Sigmoid colon (tissue), 3 donors: ENCODE results near the gene EDEM2.

Experiments used
- POLR2A ChIP-seq, 2 donors: fragments of 450-650 bp; IDR thresholded peaks; one replicate each; pipeline ENCODE4 v1.6.1; 2016; ENCODE audit warnings: antibody characterized with exemption in 2 of 2, mild to moderate bottlenecking in 2 of 2, moderate library complexity in 2 of 2
- TF ChIP-seq, protein P1 (sequence below), 4 experiments: fragments of 450-650 bp in 3 of 4; fragments of 200-600 bp in 1 of 4; IDR thresholded peaks; one replicate each; pipeline ENCODE4 v1.5.1; 2016 to 2019; ENCODE audit warnings: antibody characterized with exemption in 4 of 4, mild to moderate bottlenecking in 3 of 4, moderate library complexity in 2 of 4

DNA sequence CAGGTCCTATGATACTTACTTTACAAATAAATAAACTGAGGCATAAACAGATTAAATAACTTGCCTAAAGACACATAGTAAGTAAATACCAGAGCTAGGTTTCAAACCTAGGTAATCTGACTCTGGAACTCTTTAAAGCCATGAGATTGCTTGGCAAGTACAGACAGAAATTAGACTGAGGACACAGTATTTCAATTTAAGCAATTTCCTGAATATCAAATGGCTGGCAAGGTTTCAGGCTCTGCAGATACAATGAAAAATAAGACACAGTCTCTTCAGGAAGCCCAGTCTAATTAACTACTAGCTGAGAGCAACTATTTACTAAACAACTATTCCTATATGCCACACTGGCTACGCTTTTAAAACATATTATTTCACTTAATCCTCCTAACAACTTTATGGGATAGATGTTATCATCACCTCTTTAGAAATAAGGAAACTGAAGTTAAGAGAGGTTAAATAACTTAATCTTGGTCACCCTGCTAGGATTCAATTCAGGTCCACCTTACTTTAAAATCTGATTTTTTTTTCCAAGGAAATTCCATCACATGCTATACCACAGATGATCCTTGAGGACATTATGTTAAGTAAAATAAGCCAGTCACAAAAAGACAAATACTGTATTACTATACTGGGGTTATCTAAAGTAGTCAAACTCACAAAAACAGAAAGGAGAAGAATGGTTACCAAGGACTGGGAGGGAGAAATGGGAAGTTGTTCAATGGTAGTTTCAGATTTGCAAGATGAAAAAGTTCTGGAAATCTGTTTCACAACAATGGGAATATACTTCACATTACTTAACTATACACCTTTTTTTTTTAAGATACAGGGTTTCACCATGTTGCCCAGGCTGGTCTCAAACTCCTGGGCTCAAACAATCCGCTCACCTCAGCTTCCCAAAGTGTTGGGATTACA lies 58.6 kb downstream of the EDEM2 start:
- TF ChIP-seq, protein P1, sequence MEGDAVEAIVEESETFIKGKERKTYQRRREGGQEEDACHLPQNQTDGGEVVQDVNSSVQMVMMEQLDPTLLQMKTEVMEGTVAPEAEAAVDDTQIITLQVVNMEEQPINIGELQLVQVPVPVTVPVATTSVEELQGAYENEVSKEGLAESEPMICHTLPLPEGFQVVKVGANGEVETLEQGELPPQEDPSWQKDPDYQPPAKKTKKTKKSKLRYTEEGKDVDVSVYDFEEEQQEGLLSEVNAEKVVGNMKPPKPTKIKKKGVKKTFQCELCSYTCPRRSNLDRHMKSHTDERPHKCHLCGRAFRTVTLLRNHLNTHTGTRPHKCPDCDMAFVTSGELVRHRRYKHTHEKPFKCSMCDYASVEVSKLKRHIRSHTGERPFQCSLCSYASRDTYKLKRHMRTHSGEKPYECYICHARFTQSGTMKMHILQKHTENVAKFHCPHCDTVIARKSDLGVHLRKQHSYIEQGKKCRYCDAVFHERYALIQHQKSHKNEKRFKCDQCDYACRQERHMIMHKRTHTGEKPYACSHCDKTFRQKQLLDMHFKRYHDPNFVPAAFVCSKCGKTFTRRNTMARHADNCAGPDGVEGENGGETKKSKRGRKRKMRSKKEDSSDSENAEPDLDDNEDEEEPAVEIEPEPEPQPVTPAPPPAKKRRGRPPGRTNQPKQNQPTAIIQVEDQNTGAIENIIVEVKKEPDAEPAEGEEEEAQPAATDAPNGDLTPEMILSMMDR (IDR thresholded peaks at IDR 0.05) = no peak
- no peak for TF ChIP-seq POLR2A (IDR thresholded peaks at IDR 0.05)
